Kidney epithelial cell (primary cell): ENCODE results near the gene TMEM179. TPM values are rescaled to one million over a fixed set of nuclear protein-coding genes. Genes with fewer than 3 reads are reported as not detected.
A peak's percentile ranks its signal among the peaks of the same experiment; 100 is the strongest.

Experiments used
- DNase-seq: peaks from one replicate; pipeline ENCODE4 v3.0.0-alpha.2; 2010; ENCODE audit warnings: low read depth
- H3K27me3 ChIP-seq: 2 replicates; pipeline ENCODE4 v1.6.0; 2011; ENCODE audit warnings: low read length; ENCODE audit not compliant: control insufficient read depth, insufficient read depth
- H3K36me3 ChIP-seq: 2 replicates; pipeline ENCODE4 v1.5.1; 2011; ENCODE audit warnings: low read length; ENCODE audit not compliant: control insufficient read depth, insufficient read depth
- H3K4me3 ChIP-seq: 2 replicates; pipeline ENCODE4 v1.5.1; 2011; ENCODE audit warnings: low read depth, mild to moderate bottlenecking, control low read depth, low read length
- total RNA-seq: library from RNA; depleted of rRNA; stranded (reverse); fragments of >200 nt; gene quantifications from 2 replicates; pipeline ENCODE4 v1.2.3, GENCODE V29; 2015
- TF ChIP-seq, protein P1 (sequence below): IDR thresholded peaks from 2 replicates; pipeline ENCODE4 v1.5.1; 2011; ENCODE audit warnings: mild to moderate bottlenecking, moderate library complexity, low read length, control low read depth, inconsistent platforms; ENCODE audit not compliant: insufficient read depth, poor library complexity, severe bottlenecking

The TMEM179 gene
- total RNA-seq, 1 donor from 2014 or later = not detected

DNA sequence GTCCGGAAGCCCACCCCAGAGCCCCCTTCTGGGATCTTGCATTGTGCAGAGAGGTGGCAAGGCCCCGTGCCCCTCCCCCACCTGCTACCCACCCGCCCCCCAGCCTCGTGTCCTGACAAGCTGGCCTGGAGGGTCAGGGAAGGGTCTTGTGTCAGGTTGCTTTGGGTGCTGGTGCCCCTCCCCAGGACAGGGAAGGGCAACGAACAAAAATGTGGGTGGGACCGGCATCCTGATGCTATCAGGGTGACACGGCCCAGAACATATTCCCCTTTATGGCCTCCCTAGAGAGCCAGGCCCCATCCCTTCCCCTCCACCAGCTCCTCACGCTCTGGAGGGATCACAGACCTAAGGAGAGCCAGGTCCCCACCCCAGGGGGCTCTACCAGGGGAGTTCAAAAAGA lies 38.7 kb upstream of the TMEM179 start:
- Histone ChIP-seq H3K36me3 (no peaks in the 10 kb centered on the region), H3K27me3 (peaks cover 19% of the 10 kb centered on the region), H3K4me3 (no peak overlapping the region)
- DNase-seq = no peak
- TF ChIP-seq, protein P1, sequence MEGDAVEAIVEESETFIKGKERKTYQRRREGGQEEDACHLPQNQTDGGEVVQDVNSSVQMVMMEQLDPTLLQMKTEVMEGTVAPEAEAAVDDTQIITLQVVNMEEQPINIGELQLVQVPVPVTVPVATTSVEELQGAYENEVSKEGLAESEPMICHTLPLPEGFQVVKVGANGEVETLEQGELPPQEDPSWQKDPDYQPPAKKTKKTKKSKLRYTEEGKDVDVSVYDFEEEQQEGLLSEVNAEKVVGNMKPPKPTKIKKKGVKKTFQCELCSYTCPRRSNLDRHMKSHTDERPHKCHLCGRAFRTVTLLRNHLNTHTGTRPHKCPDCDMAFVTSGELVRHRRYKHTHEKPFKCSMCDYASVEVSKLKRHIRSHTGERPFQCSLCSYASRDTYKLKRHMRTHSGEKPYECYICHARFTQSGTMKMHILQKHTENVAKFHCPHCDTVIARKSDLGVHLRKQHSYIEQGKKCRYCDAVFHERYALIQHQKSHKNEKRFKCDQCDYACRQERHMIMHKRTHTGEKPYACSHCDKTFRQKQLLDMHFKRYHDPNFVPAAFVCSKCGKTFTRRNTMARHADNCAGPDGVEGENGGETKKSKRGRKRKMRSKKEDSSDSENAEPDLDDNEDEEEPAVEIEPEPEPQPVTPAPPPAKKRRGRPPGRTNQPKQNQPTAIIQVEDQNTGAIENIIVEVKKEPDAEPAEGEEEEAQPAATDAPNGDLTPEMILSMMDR = no peak

DNA sequence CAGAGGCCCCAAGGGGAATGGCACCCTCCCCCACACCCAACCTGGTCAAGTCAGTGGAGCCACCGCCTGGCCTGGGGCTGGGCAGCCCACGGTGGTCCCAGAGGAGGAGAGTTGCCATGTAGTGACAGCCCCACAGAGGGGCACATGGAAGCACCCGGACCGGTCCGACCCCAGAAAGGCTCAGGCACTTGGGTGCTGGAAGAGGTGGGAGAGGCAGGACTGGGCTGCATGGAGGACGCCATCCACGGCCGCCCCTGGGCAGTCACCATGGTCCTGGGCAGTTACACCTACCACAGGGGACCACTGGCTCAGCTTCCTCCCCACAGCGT lies 37.9 kb upstream of the TMEM179 start:
- H3K4me3 ChIP-seq = no peak overlapping the region
- no peak for DNase-seq
- H3K27me3 ChIP-seq = peaks cover 21% of the 10 kb centered on the region
- no peaks in the 10 kb centered on the region for H3K36me3 ChIP-seq
- TF ChIP-seq, protein P1 = no peak

DNA sequence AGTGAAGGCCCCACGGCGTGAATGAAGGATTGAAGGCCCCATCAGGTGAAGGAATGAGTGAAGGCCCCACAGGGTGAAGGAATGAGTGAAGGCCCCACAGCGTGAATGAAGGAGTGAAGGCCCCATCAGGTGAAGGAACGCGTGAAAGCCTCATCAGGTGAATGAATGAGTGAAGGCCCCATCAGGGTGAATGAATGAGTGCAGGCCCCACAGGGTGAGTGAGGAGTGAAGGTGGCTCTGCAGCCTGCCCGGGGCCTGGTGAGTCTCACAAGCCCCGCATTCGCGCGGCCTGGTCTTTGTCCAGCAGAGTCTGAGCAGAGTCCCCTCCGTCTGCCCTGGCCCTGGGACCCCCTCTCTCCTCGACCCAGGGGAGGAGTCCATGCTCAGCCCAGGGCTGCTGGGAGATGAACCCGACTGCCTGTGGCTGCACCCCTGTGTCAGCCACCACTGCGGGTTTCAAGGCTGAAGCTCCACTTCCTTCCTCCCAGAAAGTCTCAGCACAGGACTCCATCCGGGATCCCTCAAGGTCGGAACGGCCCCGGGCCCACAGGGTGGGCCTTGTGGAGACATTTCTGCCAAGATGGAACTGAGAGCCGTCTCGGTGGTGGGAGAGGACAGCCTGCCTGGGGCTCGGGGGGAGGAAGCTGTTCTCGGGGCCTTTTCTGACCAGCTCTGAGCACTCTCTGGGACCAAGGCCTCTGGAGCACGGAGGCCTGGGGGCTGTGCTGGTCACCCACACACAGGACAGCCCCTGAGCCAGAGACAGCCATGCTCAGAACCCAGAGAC lies 37.4 kb upstream of the TMEM179 start:
- DNase-seq = no peak
- Histone ChIP-seq H3K36me3 (no peaks in the 10 kb centered on the region), H3K4me3 (no peak overlapping the region), H3K27me3 (peaks cover 23% of the 10 kb centered on the region)
- TF ChIP-seq, protein P1 = no peak

DNA sequence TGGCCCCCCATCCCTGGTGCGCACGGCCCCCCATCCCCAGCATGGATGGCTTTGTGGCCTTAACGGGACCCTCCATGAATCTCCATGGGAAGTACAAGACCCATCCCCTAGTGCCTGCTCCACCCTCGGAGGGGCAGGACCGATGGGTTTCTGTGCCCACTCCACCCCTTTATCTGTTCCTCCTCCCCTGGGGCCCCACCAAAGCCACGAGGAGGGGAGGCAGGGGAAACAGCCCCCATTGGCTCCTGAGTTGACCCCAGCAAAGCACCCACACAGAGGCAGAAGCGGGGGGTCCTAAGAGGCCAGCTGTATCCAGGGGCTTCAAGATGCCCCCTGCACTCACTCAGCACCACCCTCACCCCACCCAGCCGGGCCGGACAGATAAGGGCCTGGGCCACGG lies 36.1 kb upstream of the TMEM179 start:
- TF ChIP-seq, protein P1 = no peak
- peaks cover 25% of the 10 kb centered on the region for H3K27me3 ChIP-seq
- no peaks in the 10 kb centered on the region for H3K36me3 ChIP-seq
- DNase-seq = no peak
- no peak overlapping the region for H3K4me3 ChIP-seq

DNA sequence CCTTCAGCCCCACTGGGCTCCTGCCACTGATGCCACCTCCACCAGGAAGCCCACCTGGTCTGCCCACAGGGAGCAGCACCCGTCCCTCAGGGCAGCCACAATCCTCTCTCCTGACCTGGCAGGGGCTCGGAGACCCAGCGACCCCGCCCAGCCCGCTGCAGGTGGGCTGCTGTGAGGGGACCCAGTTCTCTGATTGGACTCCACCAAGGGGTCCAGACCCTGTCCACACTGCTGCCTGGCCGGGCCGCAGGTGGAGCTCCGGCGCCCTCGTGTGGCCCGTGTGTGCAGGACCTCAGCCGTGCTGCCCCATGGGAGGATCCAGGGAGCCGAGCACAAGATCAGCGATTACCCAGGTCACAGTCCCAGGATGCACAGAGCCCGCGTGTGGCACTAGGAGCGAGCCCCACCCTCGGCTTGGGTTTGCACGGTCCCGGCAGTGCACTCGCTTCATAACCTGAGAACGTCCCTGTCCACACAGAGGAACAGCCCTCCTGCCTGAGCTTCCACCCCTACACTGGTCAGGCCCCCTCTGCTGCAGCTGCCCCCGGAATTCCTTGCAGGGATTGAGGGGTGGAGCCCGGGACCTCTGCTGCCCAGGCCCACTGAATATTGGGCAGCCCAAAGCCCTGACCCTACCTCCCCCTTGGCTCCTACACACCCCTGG lies 35.4 kb upstream of the TMEM179 start:
- Histone ChIP-seq H3K36me3 (no peaks in the 10 kb centered on the region), H3K4me3 (no peak overlapping the region), H3K27me3 (peaks cover 25% of the 10 kb centered on the region)
- no peak for DNase-seq
- TF ChIP-seq, protein P1 = peak; percentile 97
